ENCODE results near the gene FREM2.
A peak's percentile ranks its signal among the peaks of the same experiment; 100 is the strongest.

DNA sequence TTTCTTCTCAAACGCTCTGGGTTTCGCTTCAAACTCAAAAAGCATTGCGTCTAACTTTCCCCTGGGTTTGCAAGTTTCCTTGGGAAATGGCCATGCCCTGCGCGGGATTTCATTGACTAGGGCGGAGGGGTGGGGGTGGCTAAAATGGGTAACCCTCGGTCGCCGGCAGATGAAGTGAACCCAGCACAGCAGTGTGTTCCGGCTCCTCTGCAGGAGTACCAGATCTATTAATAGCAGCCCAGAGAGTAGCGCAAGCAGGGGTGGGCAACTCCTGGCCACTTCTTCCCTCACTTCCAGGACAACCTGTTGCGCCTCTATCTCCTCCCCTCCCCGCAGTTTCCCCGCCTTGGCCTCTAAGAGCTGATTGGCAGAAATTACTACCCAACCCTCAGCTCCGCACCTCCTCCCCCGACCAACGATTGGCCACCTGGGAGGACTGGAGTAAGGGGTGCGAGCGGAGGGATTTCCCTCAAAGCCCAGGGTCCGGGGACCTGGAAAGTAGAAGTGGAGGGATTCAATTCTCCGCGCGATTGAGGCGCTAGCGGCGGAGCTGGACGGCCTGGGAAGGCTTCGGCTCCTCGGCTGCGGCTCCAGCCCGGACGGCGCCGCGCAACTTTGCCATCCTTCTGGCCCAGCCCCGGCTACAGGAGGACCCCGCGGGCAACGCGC lies at the start of gene FREM2:
- TF ChIP-seq, protein P1, sequence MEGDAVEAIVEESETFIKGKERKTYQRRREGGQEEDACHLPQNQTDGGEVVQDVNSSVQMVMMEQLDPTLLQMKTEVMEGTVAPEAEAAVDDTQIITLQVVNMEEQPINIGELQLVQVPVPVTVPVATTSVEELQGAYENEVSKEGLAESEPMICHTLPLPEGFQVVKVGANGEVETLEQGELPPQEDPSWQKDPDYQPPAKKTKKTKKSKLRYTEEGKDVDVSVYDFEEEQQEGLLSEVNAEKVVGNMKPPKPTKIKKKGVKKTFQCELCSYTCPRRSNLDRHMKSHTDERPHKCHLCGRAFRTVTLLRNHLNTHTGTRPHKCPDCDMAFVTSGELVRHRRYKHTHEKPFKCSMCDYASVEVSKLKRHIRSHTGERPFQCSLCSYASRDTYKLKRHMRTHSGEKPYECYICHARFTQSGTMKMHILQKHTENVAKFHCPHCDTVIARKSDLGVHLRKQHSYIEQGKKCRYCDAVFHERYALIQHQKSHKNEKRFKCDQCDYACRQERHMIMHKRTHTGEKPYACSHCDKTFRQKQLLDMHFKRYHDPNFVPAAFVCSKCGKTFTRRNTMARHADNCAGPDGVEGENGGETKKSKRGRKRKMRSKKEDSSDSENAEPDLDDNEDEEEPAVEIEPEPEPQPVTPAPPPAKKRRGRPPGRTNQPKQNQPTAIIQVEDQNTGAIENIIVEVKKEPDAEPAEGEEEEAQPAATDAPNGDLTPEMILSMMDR (IDR thresholded peaks at IDR 0.05), result no peak
- TF ChIP-seq EP300 (IDR thresholded peaks at IDR 0.05), result peak in 1 of 2 donors; percentile 44
- no peak for TF ChIP-seq POLR2A (IDR thresholded peaks at IDR 0.05)
